Calu3 (cell line): Measurements from ENCODE around the gene ATF7. TPM values are rescaled to one million over a fixed set of nuclear protein-coding genes. Genes with fewer than 3 reads are reported as not detected.

Experiments
- BruUV-seq: library from RNA; stranded (reverse); fragments of 400-500 nt; replicated peaks from 2 replicates; lab custom pipeline; 2021; lab: Mats Ljungman, UMichigan
- CTCF ChIA-PET: fragments of 300-600 bp; sonication (Branson Sonifier 250); formaldehyde crosslinking; loops from one replicate; lab custom pipeline; 2022; ENCODE audit warnings: antibody characterized with exemption; lab: Charles Lee
- DNase-seq: peaks from one replicate; pipeline ENCODE4 v3.0.0; 2022
- H3K27ac Mint-ChIP-seq: one replicate; pipeline ENCODE4 v1.8.0; 2022; ENCODE audit warnings: mixed read lengths; ENCODE audit not compliant: unreplicated experiment
- H3K27me3 Mint-ChIP-seq: one replicate; pipeline ENCODE4 v1.8.0; 2022; ENCODE audit warnings: mixed read lengths; ENCODE audit not compliant: unreplicated experiment
- H3K36me3 Mint-ChIP-seq: one replicate; pipeline ENCODE4 v1.8.0; 2022; ENCODE audit warnings: mild to moderate bottlenecking, moderate library complexity, mixed read lengths; ENCODE audit not compliant: insufficient read depth, unreplicated experiment
- H3K4me1 Mint-ChIP-seq: one replicate; pipeline ENCODE4 v1.8.0; 2022; ENCODE audit warnings: mild to moderate bottlenecking, low read depth, mixed read lengths; ENCODE audit not compliant: unreplicated experiment
- H3K4me3 Mint-ChIP-seq: one replicate; pipeline ENCODE4 v1.8.0; 2022; ENCODE audit warnings: mild to moderate bottlenecking, low read depth, moderate library complexity, mixed read lengths; ENCODE audit not compliant: unreplicated experiment
- H3K9me3 Mint-ChIP-seq: one replicate; pipeline ENCODE4 v1.8.0; 2022; ENCODE audit warnings: low read depth, mixed read lengths; ENCODE audit not compliant: unreplicated experiment
- CTCF ChIP-seq: fragments of 200-600 bp; IDR thresholded peaks from one replicate; pipeline ENCODE4 v1.8.0; 2022; ENCODE audit warnings: antibody characterized with exemption; ENCODE audit not compliant: unreplicated experiment
- intact Hi-C: fragments of 100-400 bp; cut with micrococcal nuclease; formaldehyde crosslinking; loops from one replicate; pipeline ENCODE4 v1.10.0; 2022; ENCODE audit not compliant: unreplicated experiment
- total RNA-seq: library from RNA; stranded (reverse); gene quantifications from 2 replicates; pipeline ENCODE4 v1.2.3, GENCODE V29; 2022

ATF7 gene
- total RNA-seq, 1 experiment from 2014 or later: 18.0 TPM

GRCh38 chr12:53533471-53533870 is 92.7 kb downstream of the ATF7 start:
- no peaks in the 10 kb centered on the region for H3K27me3 Mint-ChIP-seq
- no peak overlapping the region for H3K4me3 Mint-ChIP-seq
- H3K4me1 Mint-ChIP-seq: no peaks in the 10 kb centered on the region
- H3K27ac Mint-ChIP-seq: no peak overlapping the region
- intact Hi-C loops: no loop called here
- no peak for DNase-seq
- no peaks in the 10 kb centered on the region for H3K9me3 Mint-ChIP-seq
- TF ChIP-seq CTCF: no peak
- CTCF ChIA-PET: no interaction called here
- H3K36me3 Mint-ChIP-seq: peaks cover 37% of the 10 kb centered on the region
- no TSS peak for BruUV-seq

- no peak for DNase-seq
- Mint-ChIP-seq H3K27ac (no peak overlapping the region), H3K36me3 (peaks cover 30% of the 10 kb centered on the region), H3K27me3 (no peaks in the 10 kb centered on the region), H3K4me1 (no peaks in the 10 kb centered on the region), H3K9me3 (no peaks in the 10 kb centered on the region), H3K4me3 (no peak overlapping the region)
- TF ChIP-seq CTCF: no peak
- intact Hi-C loops: no loop called here
- no TSS peak for BruUV-seq
- CTCF ChIA-PET: no interaction called here
These were observed 93.4 kb downstream of the ATF7 start for GRCh38 chr12:53532524-53533445.

GRCh38 chr12:53532021-53532420 is 94.2 kb downstream of the ATF7 start:
- Mint-ChIP-seq H3K9me3 (no peaks in the 10 kb centered on the region), H3K36me3 (peaks cover 30% of the 10 kb centered on the region), H3K4me3 (no peak overlapping the region), H3K4me1 (no peaks in the 10 kb centered on the region), H3K27ac (no peak overlapping the region), H3K27me3 (no peaks in the 10 kb centered on the region)
- no TSS peak for BruUV-seq
- TF ChIP-seq CTCF: no peak
- CTCF ChIA-PET: no interaction called here
- no peak for DNase-seq
- intact Hi-C loops: no loop called here

GRCh38 chr12:53530920-53531319 is 95.3 kb downstream of the ATF7 start:
- Mint-ChIP-seq H3K9me3 (no peaks in the 10 kb centered on the region), H3K4me1 (no peaks in the 10 kb centered on the region), H3K27ac (no peak overlapping the region), H3K27me3 (no peaks in the 10 kb centered on the region), H3K36me3 (peaks cover 26% of the 10 kb centered on the region), H3K4me3 (no peak overlapping the region)
- BruUV-seq: no TSS peak
- CTCF ChIA-PET: interaction anchor here (0.7 kb wide), 1 partner anchor 847 kb away, joined by 3 read pairs; no protein-coding TSS in a partner anchor
- DNase-seq: no peak
- no peak for TF ChIP-seq CTCF
- intact Hi-C loops: no loop called here
